Aorta (tissue), 5 donors: ENCODE measurements around the gene SPECC1. TPM values are rescaled to one million over a fixed set of nuclear protein-coding genes. Genes with fewer than 3 reads are reported as not detected.
A peak's percentile ranks its signal among the peaks of the same experiment; 100 is the strongest.
"Not testable (repeated sequence)": the region's sequence is repeated elsewhere in the genome, so short reads cannot be mapped to it uniquely, and the experiment has no call there.

Experiments
- ATAC-seq: fragments of 200-7000 bp; cut with Tn5 transposase; one replicate; pipeline ENCODE4 v1.9.1; 2022; ENCODE audit warnings: moderate library complexity; ENCODE audit not compliant: low FRiP score
- DNase-seq, 2 donors: peaks; one replicate each; pipeline ENCODE4 v3.0.0-alpha.2; 2020
- H3K27ac ChIP-seq, 2 donors: one replicate each; pipeline ENCODE4 v1.5.1; 2013; ENCODE audit warnings: low read length in 2 of 2, mild to moderate bottlenecking in 2 of 2, moderate library complexity in 2 of 2, control low read depth in 1 of 2, inconsistent platforms in 1 of 2, low read depth in 1 of 2
- H3K27me3 ChIP-seq, 2 donors: one replicate each; pipeline ENCODE4 v1.6.1; 2013; ENCODE audit warnings: control low read depth in 1 of 2, low read length in 1 of 2, mild to moderate bottlenecking in 1 of 2, moderate library complexity in 1 of 2; ENCODE audit not compliant: insufficient read depth in 2 of 2, control insufficient read depth in 1 of 2
- H3K36me3 ChIP-seq, 2 donors: one replicate each; pipeline ENCODE4 v1.6.1; 2013; ENCODE audit warnings: control low read depth in 1 of 2, low read length in 1 of 2, mild to moderate bottlenecking in 1 of 2; ENCODE audit not compliant: insufficient read depth in 2 of 2, control insufficient read depth in 1 of 2
- H3K4me1 ChIP-seq, 2 donors: one replicate each; pipeline ENCODE4 v1.6.1; 2013; ENCODE audit warnings: low read length in 2 of 2, control low read depth in 1 of 2, mild to moderate bottlenecking in 1 of 2, moderate library complexity in 1 of 2; ENCODE audit not compliant: insufficient read depth in 2 of 2, control insufficient read depth in 1 of 2
- H3K4me3 ChIP-seq, 2 donors: one replicate each; pipeline ENCODE4 v1.5.1; 2013; ENCODE audit warnings: low read length in 2 of 2, control low read depth in 1 of 2, mild to moderate bottlenecking in 1 of 2
- H3K9me3 ChIP-seq: one replicate; pipeline ENCODE4 v1.6.1; 2013; ENCODE audit warnings: mild to moderate bottlenecking, low read length; ENCODE audit not compliant: control insufficient read depth
- WGBS, 2 donors: extraction: QIAGEN DNeasy Blood & Tissue Kit; methylation state at CpG; one replicate each; pipeline ENCODE4 v1.1.7; 2013; 5-methylcytosine and 5-hydroxymethylcytosine counted together
- intact Hi-C, 2 donors: fragments of 100-400 bp; cut with DNase I; formaldehyde crosslinking; loops; one replicate each; pipeline versions ENCODE4 v1.14.2 to v1.15.0; 2022
- polyA plus RNA-seq, 2 donors: library from polyadenylated mRNA; stranded (reverse); fragments of 200-250 nt; gene quantifications; one replicate each; pipeline ENCODE4 v1.2.3, GENCODE V29; 2013
- total RNA-seq, 2 donors: library from RNA; stranded (reverse); fragmentation: NEBNext Ultra II Directional; extraction: Animal tissue kit (Norgen Biotek cat#: 25700); gene quantifications; one replicate each; pipeline ENCODE4 v1.2.1, GENCODE V29; 2021
- donor health status: healthy with polysubstance abuse.
- donor health status: Bipolar disorder and iron deficiency.
- donor health status: DM: no; HTN: no; CAD: no.
- donor health status: DM: no; HTN: no; CAD: no.
- donor health status: DM: yes; HTN: yes; CAD: no.

Gene SPECC1
- total and polyA plus RNA-seq, 4 donors: 37.4 to 68.8 (median 50.3) TPM

DNA sequence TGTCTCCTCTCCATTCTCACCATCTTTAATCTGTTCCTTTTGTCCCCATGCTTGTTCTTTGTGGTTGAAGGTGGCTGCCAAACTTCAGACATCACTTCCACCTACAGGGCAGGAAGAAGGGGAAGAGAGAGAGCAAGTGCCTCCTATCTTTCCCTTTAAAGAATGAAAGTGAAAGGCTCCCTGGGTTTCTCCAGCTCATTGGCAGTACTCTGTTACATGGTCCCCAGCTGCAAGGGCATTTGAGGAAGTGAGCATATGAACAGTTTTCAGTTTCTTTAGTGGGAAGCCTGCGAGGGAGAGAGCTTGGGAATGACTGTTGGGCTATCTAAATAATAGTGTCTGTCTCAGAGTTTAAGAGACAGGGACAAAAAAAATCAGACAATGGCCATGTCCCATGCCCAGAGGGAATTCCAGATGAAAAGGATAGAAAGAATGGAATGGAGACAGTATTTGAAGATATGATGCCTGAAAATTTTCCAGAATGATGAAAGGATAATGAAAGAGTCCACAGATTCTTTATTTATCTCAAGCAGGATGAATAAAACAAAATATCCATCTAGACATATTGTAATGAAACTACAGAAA, 298.3 kb downstream of the SPECC1 start:
- 95 to 100% methylated on average over 1 of the region's 1 CpG for WGBS, 2 donors
- H3K4me1 ChIP-seq: no peaks in the 10 kb centered on the region
- no peak overlapping the region for H3K4me3 ChIP-seq
- no peaks in the 10 kb centered on the region for H3K9me3 ChIP-seq
- DNase-seq: no peak
- H3K27ac ChIP-seq: no peak overlapping the region
- ATAC-seq: no peak
- intact Hi-C loops: loop anchor here in 1 of 2 donors (10.0 kb wide), 1 partner anchor 313 kb away; no protein-coding TSS in a partner anchor
- no peaks in the 10 kb centered on the region for H3K27me3 ChIP-seq
- H3K36me3 ChIP-seq: peaks cover 0 to 5% of the 10 kb centered on the region in 2 donors

DNA sequence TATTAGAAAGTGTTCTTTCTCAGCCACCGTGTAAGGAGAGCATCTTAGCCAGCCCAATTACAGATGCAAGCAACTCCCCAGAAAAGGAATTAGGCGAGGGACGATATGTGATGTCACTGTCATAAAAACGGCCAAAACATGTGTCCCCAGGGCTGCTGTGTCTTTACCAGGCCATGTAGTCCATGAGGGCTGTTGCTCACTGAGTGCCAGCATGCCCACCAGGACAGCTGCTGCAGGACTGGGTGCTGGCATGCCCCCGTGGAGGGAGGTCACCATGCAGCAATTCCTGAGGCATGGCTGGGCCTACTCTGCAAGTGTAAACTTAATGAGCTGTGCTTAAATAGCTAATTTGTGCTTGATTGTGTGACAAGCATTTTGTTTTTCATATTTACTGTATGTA, 301.3 kb downstream of the SPECC1 start:
- Histone ChIP-seq H3K4me3 (no peak overlapping the region), H3K4me1 (no peaks in the 10 kb centered on the region), H3K36me3 (peaks cover 0 to 5% of the 10 kb centered on the region in 2 donors), H3K9me3 (no peaks in the 10 kb centered on the region), H3K27ac (no peak overlapping the region), H3K27me3 (no peaks in the 10 kb centered on the region)
- intact Hi-C loops: loop anchor here in 1 of 2 donors (10.0 kb wide), 1 partner anchor 306 kb away; the partner anchor contains the start of gene SPECC1
- DNase-seq (no peak), ATAC-seq (no peak)
- 86 to 89% methylated on average over 5 of the region's 5 CpGs for WGBS, 2 donors

DNA sequence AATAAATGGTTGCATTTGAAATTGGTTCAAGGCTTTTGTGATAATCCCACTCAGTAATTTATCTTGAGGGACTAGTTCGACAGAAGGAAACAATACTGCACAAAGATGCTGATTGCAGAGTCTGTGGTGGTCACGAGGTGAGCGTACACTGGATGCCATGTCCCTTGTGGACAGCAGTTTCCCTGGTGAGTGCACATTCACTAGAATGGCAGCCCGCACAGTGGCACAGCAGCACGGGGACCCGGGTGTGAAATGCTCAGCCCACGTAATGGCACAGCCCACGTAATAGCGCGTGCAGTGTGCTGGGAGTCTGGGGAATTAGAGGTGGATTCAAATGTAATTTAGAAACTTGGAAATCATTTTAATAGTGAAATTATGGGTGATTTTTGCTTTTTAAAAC, 304.1 kb downstream of the SPECC1 start:
- intact Hi-C loops: loop anchor here in 1 of 2 donors (10.0 kb wide), 1 partner anchor 309 kb away; the partner anchor contains the start of gene SPECC1
- H3K9me3 ChIP-seq: no peaks in the 10 kb centered on the region
- WGBS, 2 donors: 91 to 93% methylated on average over 10 of the region's 10 CpGs

DNA sequence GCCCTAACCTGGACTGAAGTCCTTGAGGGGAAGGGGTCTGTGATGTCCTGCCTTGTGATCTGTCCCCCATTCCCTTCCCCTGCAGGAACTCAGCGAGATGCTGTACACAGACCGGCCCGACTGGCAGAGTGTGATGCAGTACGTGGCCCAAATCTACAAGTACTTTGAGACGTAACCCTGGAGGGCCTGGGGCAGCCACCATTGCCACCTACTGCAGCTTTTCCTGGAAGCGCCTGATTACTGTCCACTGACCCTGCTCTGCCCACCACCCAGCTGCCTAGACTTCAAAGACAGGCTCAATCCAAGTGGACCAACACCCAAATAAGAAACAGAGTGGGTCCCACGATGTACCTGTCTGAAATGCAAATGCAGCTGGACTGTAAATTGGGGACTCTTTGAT, 304.7 kb downstream of the SPECC1 start:
- ATAC-seq: no peak
- no peaks in the 10 kb centered on the region for H3K27me3 ChIP-seq
- H3K4me3 ChIP-seq: no peak overlapping the region
- H3K27ac ChIP-seq: no peak overlapping the region
- DNase-seq: no peak
- H3K36me3 ChIP-seq: peaks cover 0 to 4% of the 10 kb centered on the region in 2 donors
- whole genome bisulfite sequencing, 2 donors: 87 to 88% methylated on average over 7 of the region's 7 CpGs
- intact Hi-C loops: loop anchor here in 1 of 2 donors (10.0 kb wide), 1 partner anchor 309 kb away; the partner anchor contains the start of gene SPECC1
- H3K9me3 ChIP-seq: no peaks in the 10 kb centered on the region
- no peaks in the 10 kb centered on the region for H3K4me1 ChIP-seq

More for the DNA sequence above, 304.1 kb downstream of the SPECC1 start:
- no peak overlapping the region for H3K4me3 ChIP-seq
- H3K27ac ChIP-seq: no peak overlapping the region
- H3K4me1 ChIP-seq: no peaks in the 10 kb centered on the region
- ATAC-seq (no peak), DNase-seq (no peak)
- peaks cover 0 to 5% of the 10 kb centered on the region in 2 donors for H3K36me3 ChIP-seq
- no peaks in the 10 kb centered on the region for H3K27me3 ChIP-seq

DNA sequence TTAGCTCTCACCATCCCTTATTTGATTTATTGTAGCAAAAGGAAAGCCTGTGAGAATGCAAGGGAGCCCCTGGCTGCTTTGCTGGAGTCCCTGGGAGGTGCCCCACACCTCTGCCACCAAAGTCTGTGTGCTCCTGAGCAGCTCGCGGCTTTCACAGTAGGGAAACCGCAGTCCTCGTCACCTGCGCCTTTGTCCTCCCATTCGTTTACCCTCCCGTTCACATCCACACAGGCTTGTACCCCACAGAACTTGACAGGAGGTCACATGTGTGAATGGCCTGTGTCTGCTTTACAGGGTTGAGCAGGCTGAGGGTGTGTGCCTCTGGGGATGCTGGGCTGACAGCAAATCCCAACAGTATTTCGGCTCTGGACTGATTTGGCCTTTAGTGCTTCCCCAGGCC, 305.7 kb downstream of the SPECC1 start:
- 93 to 94% methylated on average over 8 of the region's 8 CpGs for WGBS, 2 donors
- no peaks in the 10 kb centered on the region for H3K27me3 ChIP-seq
- no peaks in the 10 kb centered on the region for H3K4me1 ChIP-seq
- no peaks in the 10 kb centered on the region for H3K9me3 ChIP-seq
- intact Hi-C loops: loop anchor here in 1 of 2 donors (5.0 to 10.0 kb wide), 2 partner anchors 193 to 310 kb away; partner anchors contain the start of gene SPECC1
- peaks cover 0 to 2% of the 10 kb centered on the region in 2 donors for H3K36me3 ChIP-seq
- no peak overlapping the region for H3K27ac ChIP-seq
- ATAC-seq (no peak), DNase-seq (no peak)
- no peak overlapping the region for H3K4me3 ChIP-seq

DNA sequence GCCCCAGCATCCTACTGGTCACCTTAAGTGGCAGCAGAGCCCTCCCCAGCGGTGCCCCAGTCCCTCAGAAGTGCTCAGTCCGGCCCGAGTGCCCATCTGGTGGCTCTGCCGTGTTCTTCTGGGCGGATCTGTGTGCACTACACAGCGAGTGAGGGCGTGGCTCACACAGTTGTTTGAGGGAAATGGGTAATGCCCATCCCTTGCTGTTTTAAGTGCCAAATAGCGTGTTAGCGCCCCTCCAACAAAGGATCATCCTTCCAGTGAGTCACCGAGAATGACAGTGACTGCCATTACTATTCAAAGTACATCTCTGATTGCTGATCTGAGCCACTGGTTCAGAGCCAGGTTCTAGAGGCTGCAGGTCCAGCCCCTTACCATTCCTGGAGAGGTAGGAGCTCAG, 306.2 kb downstream of the SPECC1 start:
- WGBS, 2 donors: 95% methylated on average over 10 of the region's 10 CpGs
- intact Hi-C loops: loop anchor here in 1 of 2 donors (5.0 to 10.0 kb wide), 2 partner anchors 193 to 311 kb away; partner anchors contain the start of gene SPECC1

DNA sequence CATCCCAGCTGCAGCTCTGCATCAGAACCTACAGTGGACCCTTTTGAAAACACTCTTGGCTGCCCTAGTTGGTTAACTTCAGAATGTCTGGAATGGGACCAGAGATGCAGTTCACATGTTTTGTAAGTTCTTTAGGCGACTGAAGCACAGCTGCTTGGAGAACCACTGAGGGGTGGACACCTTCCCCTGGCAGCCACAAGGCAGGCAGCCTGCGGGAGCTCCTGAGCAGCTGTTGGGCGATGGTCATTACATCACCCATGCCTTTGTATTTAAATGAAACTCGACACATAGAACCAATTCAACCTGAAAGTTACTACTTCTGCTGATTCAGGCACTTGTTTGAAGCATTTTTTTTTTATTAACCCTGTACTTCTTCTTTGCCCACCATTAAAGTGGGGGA, 306.7 kb downstream of the SPECC1 start:
- intact Hi-C loops: loop anchor here in 1 of 2 donors (5.0 to 10.0 kb wide), 2 partner anchors 194 to 311 kb away; partner anchors contain the start of gene SPECC1
- ATAC-seq (no peak), DNase-seq (no peak)
- WGBS, 2 donors: 85 to 89% methylated on average over 4 of the region's 4 CpGs
- H3K4me1 ChIP-seq: no peaks in the 10 kb centered on the region
- no peaks in the 10 kb centered on the region for H3K9me3 ChIP-seq
- no peaks in the 10 kb centered on the region for H3K27me3 ChIP-seq
- H3K27ac ChIP-seq: no peak overlapping the region
- no peak overlapping the region for H3K4me3 ChIP-seq
- peaks cover 0 to 2% of the 10 kb centered on the region in 2 donors for H3K36me3 ChIP-seq

More for the DNA sequence above, 306.2 kb downstream of the SPECC1 start:
- peaks cover 0 to 2% of the 10 kb centered on the region in 2 donors for H3K36me3 ChIP-seq
- DNase-seq: no peak
- no peaks in the 10 kb centered on the region for H3K9me3 ChIP-seq
- H3K27ac ChIP-seq: no peak overlapping the region
- H3K4me1 ChIP-seq: no peaks in the 10 kb centered on the region
- no peaks in the 10 kb centered on the region for H3K27me3 ChIP-seq
- no peak overlapping the region for H3K4me3 ChIP-seq
- no peak for ATAC-seq

DNA sequence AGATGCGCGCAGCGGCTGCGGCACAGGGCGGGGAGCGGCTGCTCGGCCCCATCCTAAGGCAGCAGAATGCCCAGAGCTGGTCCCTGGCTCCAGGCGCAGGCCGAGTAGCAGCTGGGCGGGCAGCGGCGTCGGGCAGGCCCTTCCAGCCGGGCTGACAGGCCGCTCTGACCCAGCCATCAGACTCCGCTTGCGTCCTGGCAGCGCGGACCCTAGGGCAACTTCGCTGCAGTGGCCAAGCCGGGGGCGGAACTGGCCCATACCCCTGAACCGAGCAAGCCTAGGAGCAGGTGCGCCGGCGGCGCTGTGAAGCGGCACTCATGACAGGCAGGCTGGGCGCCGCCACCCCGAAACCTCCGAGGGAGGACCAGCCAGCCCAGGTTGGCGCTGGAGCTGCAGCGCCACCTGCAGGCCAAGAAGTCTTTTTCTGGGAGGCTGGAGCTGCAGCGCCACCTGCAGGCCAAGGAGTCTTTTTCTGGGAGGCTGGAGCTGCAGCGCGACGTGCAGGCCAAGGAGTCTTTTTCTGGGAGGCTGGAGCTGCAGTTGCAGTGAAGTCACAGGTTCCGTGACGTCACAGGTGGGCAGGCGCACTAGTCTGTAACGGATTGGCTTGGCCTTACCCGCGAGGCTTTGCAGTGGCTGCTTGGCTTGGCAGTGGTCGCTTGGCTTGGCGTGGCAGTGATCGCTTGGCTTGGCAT, 311.5 kb downstream of the SPECC1 start:
- H3K36me3 ChIP-seq, H3K4me1 ChIP-seq, H3K4me3 ChIP-seq, H3K9me3 ChIP-seq, H3K27me3 ChIP-seq: not testable (repeated sequence)
- WGBS, 2 donors: 8 to 11% methylated on average over 46 to 47 of the region's 47 CpGs
- peak; percentile 92 for DNase-seq
- peak; percentile 89 for ATAC-seq
- H3K27ac ChIP-seq: peak overlapping the region in 1 of 2 donors; percentile 25
- intact Hi-C loops: loop anchor here (1.0 to 5.0 kb wide), 2 partner anchors 94 to 198 kb away; no protein-coding TSS in a partner anchor
